MCF 10A (cell line): ENCODE measurements around the gene SIRT7. TPM values are rescaled to one million over a fixed set of nuclear protein-coding genes. Genes with fewer than 3 reads are reported as not detected.

Experiments
- BruUV-seq: library from RNA; stranded (reverse); fragments of 400-500 nt; replicated peaks from 2 replicates; lab custom pipeline; 2021; lab: Mats Ljungman, UMichigan
- CTCF ChIA-PET: fragments of 300-600 bp; sonication (Branson Sonifier 250); formaldehyde crosslinking; extraction: SDS; loops from one replicate; lab custom pipeline; 2021; ENCODE audit warnings: antibody characterized with exemption, inconsistent platforms; lab: Yijun Ruan, JAX
- POLR2A ChIA-PET: fragments of 300-600, 350-650 bp; sonication (Branson Sonifier 250); formaldehyde crosslinking; extraction: SDS; loops from one replicate; lab custom pipeline; 2020; ENCODE audit warnings: antibody characterized with exemption, inconsistent platforms; lab: Yijun Ruan, JAX
- DNase-seq: peaks from one replicate; pipeline ENCODE4 v3.0.0-alpha.2; 2018; ENCODE audit not compliant: unreplicated experiment
- H3K27ac Mint-ChIP-seq: one replicate; pipeline ENCODE4 v1.8.0; 2022; ENCODE audit warnings: mild to moderate bottlenecking, low read depth, mixed read lengths; ENCODE audit not compliant: unreplicated experiment
- H3K27me3 Mint-ChIP-seq: one replicate; pipeline ENCODE4 v1.8.0; 2022; ENCODE audit warnings: mixed read lengths; ENCODE audit not compliant: insufficient read depth, unreplicated experiment
- H3K36me3 Mint-ChIP-seq: one replicate; pipeline ENCODE4 v1.8.0; 2022; ENCODE audit warnings: mild to moderate bottlenecking, moderate library complexity, mixed read lengths; ENCODE audit not compliant: insufficient read depth, unreplicated experiment
- H3K4me1 Mint-ChIP-seq: one replicate; pipeline ENCODE4 v1.8.0; 2022; ENCODE audit warnings: mixed read lengths; ENCODE audit not compliant: insufficient read depth, unreplicated experiment
- H3K4me3 Mint-ChIP-seq: one replicate; pipeline ENCODE4 v1.8.0; 2022; ENCODE audit warnings: mild to moderate bottlenecking, moderate library complexity, mixed read lengths; ENCODE audit not compliant: unreplicated experiment
- H3K9me3 Mint-ChIP-seq: one replicate; pipeline ENCODE4 v1.8.0; 2022; ENCODE audit warnings: mixed read lengths; ENCODE audit not compliant: unreplicated experiment
- intact Hi-C: fragments of 100-400 bp; cut with micrococcal nuclease; formaldehyde crosslinking; loops from 2 replicates; pipeline ENCODE4 v1.14.1; 2022
- total RNA-seq: library from RNA; stranded (reverse); gene quantifications from 2 replicates; pipeline ENCODE4 v1.2.3, GENCODE V29; 2022
- TF ChIP-seq, protein P1 (sequence below): fragments of 200-600 bp; IDR thresholded peaks from one replicate; pipeline ENCODE4 v1.8.0; 2022; ENCODE audit warnings: antibody characterized with exemption, mild to moderate bottlenecking; ENCODE audit not compliant: unreplicated experiment

The SIRT7 gene
- total RNA-seq, 1 experiment from 2014 or later: 36.6 TPM

- Mint-ChIP-seq H3K9me3 (no peaks in the 10 kb centered on the region), H3K4me1 (peaks cover 11% of the 10 kb centered on the region), H3K27ac (no peak overlapping the region), H3K36me3 (peaks cover 7% of the 10 kb centered on the region), H3K27me3 (no peaks in the 10 kb centered on the region), H3K4me3 (no peak overlapping the region)
- TSS peak; percentile 64 for BruUV-seq
- ChIA-PET POLR2A (no interaction called here), CTCF (interaction anchor here (0.7 to 1.8 kb wide), 2 partner anchors 11 to 89 kb away, joined by 3 to 5 read pairs; no protein-coding TSS in a partner anchor)
- intact Hi-C loops: no loop called here
- DNase-seq: no peak
- TF ChIP-seq, protein P1, sequence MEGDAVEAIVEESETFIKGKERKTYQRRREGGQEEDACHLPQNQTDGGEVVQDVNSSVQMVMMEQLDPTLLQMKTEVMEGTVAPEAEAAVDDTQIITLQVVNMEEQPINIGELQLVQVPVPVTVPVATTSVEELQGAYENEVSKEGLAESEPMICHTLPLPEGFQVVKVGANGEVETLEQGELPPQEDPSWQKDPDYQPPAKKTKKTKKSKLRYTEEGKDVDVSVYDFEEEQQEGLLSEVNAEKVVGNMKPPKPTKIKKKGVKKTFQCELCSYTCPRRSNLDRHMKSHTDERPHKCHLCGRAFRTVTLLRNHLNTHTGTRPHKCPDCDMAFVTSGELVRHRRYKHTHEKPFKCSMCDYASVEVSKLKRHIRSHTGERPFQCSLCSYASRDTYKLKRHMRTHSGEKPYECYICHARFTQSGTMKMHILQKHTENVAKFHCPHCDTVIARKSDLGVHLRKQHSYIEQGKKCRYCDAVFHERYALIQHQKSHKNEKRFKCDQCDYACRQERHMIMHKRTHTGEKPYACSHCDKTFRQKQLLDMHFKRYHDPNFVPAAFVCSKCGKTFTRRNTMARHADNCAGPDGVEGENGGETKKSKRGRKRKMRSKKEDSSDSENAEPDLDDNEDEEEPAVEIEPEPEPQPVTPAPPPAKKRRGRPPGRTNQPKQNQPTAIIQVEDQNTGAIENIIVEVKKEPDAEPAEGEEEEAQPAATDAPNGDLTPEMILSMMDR: no peak
Observed at GRCh38 chr17:81932333-81932983, 14.5 kb upstream of the SIRT7 start.

DNA sequence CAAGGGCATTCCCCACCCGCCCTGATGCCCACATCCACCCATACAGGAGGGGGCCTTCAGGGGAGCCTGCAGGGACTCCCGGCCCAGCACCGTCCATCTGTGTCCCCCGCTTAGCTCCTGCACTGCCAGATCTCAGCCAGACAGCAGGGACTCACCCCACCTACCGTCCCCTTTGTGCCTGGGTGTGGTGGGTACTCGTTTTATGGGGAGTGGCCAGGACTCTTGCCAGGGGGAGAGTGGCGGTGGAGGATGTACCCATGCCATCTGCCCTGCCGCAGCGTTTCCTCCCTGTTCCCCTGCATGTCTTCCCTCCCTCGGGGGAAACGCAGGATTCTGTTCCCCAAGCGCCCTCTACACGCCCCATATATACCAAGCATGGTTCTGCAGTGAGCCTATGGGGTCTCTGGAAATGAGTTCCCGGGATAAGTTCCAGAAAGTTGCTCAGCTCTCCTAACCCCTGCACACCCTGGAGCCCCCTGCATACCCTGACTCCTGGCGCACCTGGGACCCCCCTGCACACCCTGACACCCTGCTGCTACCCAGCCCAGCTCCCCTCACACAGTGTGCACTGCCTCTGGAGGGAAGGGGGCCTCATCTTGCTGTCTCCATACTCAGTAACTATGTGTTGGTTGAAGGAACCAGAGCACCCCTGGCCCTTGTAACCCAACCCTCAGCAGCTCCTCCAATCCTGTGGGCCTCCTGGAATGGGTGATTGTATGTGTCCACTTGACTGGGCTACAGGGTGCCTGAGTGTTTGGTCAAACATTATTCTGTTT, 13.8 kb upstream of the SIRT7 start:
- Mint-ChIP-seq H3K9me3 (no peaks in the 10 kb centered on the region), H3K27ac (no peak overlapping the region), H3K27me3 (no peaks in the 10 kb centered on the region), H3K36me3 (peaks cover 7% of the 10 kb centered on the region), H3K4me1 (peaks cover 11% of the 10 kb centered on the region), H3K4me3 (no peak overlapping the region)
- ChIA-PET POLR2A (no interaction called here), CTCF (interaction anchor here (0.7 kb wide), 1 partner anchor 12 kb away, joined by 3 read pairs; no protein-coding TSS in a partner anchor)
- no peak for DNase-seq
- no TSS peak for BruUV-seq
- intact Hi-C loops: no loop called here
- TF ChIP-seq, protein P1: no peak

DNA sequence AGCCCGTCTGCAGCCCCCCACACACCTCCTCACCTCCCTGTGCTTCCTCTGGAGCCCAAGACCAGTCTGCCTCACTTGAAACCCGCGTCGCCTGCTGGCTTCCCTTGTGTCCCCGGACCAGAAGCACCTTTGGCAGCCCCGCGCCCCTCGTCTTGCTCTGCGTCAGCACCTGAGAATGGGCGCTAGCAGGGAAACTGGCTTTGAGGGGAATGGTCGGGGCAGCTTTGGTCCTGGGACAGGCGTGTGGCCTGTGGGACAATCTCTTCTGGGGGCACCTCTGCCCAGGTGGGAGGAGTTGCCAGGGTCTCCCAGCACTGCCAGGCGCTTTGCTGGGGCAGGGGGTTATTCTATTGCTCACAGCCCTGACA, 13.2 kb upstream of the SIRT7 start:
- intact Hi-C loops: no loop called here
- Mint-ChIP-seq H3K4me1 (peaks cover 15% of the 10 kb centered on the region), H3K9me3 (no peaks in the 10 kb centered on the region), H3K4me3 (no peak overlapping the region), H3K27ac (no peak overlapping the region), H3K36me3 (peaks cover 7% of the 10 kb centered on the region), H3K27me3 (no peaks in the 10 kb centered on the region)
- CTCF ChIA-PET: no interaction called here
- TF ChIP-seq, protein P1: no peak
- no TSS peak for BruUV-seq
- POLR2A ChIA-PET: interaction anchor here (0.7 kb wide), 1 partner anchor 195 kb away, joined by 3 read pairs; no protein-coding TSS in a partner anchor
- DNase-seq: no peak
